ENCODE measurements around the gene ZNF324.
"Not testable (repeated sequence)": the region's sequence is repeated elsewhere in the genome, so short reads cannot be mapped to it uniquely, and the experiment has no call there.

DNA sequence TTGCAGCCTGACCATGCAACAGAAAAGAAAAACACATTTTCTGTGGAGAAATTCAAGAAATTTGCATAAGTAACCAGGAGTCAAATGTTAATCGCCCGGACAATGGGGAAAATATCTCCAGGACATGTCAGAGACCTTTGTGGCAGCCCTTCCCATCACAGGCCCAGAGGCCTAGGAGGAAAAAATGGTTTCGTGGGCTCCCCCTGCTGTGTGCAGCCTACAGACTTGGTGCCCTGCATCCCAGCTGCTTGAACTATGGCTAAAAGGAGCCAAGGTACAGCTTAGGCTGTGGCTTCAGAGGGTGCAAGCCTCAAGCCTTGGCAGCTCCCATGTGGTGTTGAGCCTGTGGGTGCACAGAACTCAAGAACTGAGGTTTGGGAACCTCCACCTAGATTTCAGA is 18.0 kb upstream of the ZNF324 start:
- not testable (repeated sequence) for TF ChIP-seq CTCF, POLR2A (IDR thresholded peaks at IDR 0.05)

Data from gastroesophageal sphincter (tissue), 3 donors.